ENCODE results near the gene SULF2.

Gene SULF2

DNA sequence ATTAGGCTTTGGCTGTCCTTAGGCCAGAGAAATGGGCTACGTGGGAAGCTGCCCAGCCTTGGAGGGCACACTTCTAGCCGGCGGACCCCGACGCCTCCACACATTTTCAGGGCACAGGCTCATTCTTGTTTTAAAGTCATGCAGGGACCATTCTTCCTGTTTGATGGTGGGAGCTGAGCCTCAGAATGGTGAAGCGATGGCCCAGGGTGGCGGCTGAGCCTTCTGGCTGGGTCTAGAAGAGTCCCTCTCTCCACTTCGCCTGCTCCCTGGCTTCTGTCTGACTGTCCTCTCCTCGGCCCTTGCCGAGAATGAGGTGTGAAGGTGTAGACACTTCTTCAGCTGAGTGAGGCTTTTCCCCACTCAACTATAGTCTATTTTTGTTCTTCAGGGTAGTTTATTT, 114.4 kb downstream of the SULF2 start:
- Histone ChIP-seq H3K4me3 (ENCODE audit: low read length) (no peak overlapping the region), H3K27me3 (ENCODE audit: insufficient read depth, low read length) (no peaks in the 10 kb centered on the region), H3K36me3 (ENCODE audit: insufficient read depth, low read length) (peaks cover 3% of the 10 kb centered on the region; the same call in 1 of the 2 replicates), H3K4me1 (ENCODE audit: insufficient read depth, low read length) (0 out of 2 replicates have a peak, but pooled peaks cover 2% of the 10 kb centered on the region), H3K27ac (ENCODE audit: low read depth, low read length) (no peak overlapping the region), H3K9me3 (ENCODE audit: insufficient read depth, low read depth, low read length) (no peaks in the 10 kb centered on the region), H3K9ac (ENCODE audit: low read depth, low read length) (no peak overlapping the region)
- 96% methylated on average over 7 of the region's 10 CpGs for WGBS

DNA sequence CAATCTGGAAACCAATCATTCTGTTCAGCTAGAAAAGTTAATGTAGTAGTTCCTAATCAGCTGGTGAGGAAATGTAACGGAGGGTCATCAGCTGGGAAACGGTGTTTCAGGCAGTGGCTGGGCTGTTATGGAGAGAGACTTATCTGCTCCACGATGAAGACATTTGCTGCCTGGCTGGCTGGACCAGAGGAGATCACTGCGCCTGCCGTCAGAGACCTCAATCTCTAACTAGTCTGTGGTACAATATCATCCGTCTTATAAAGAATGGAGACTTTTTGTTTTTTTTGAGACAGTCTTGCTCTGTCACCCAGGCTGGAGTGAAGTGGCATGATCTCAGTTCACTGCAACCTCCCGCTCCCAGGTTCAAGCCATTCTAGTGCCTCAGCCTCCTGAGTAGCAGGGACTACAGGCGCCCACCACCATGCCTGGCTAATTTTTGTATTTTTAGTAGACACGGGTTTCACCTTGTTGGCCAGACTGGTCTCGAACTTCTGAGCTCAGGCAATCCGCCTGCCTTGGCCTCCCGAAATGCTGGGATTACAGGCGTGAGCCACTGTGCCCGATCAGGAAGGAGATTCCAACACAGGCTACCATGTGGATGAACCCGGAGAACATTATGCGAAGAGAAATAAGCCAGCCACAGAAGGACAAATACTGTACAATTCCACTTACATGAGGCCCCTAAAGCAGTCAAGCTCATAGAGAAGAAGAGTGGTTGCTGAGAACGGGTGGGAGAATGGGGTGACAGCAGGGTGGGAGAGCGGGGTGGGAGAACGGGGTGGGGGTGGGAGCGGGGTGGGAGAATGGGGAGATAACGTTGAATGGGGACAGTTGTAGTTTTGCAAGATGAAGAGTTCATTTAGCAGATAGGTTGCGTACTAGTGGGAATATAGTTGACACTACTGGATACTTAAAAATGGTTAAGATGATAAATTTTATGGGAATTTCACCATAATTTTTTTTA, 115.1 kb downstream of the SULF2 start:
- peaks cover 8% of the 10 kb centered on the region for H3K36me3 ChIP-seq (ENCODE audit: insufficient read depth, low read length)
- no peak overlapping the region for H3K9ac ChIP-seq (ENCODE audit: low read depth, low read length)
- H3K4me1 ChIP-seq (ENCODE audit: insufficient read depth, low read length) = no peaks in the 10 kb centered on the region
- H3K9me3 ChIP-seq (ENCODE audit: insufficient read depth, low read depth, low read length) = no peaks in the 10 kb centered on the region
- no peak overlapping the region for H3K27ac ChIP-seq (ENCODE audit: low read depth, low read length)
- no peak overlapping the region for H3K4me3 ChIP-seq (ENCODE audit: low read length)
- 95% methylated on average over 19 of the region's 22 CpGs for WGBS
- H3K27me3 ChIP-seq (ENCODE audit: insufficient read depth, low read length) = no peaks in the 10 kb centered on the region

DNA sequence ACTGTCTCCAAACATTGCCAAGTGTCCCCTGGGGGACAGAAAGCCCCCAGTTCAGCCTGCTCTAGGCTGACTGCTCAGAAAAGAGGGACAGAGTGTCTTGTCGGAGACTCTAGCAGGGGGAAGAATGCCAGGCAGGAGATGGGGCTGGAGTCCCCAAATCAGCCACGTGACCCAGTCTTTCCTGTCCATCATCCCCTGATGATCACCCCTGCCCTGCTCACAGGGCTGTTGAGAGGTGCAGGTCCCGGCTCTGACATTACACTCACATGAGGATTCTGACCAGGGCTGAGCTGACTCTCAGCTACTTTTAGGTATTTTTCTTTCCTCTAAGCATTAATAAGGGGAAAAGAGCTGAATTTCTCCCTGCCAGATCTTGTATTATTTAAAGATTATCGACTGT, 115.8 kb downstream of the SULF2 start:
- H3K36me3 ChIP-seq (ENCODE audit: insufficient read depth, low read length) = peaks cover 10% of the 10 kb centered on the region
- H3K27ac ChIP-seq (ENCODE audit: low read depth, low read length) = no peak overlapping the region
- no peak overlapping the region for H3K9ac ChIP-seq (ENCODE audit: low read depth, low read length)
- H3K4me1 ChIP-seq (ENCODE audit: insufficient read depth, low read length) = peaks cover 3% of the 10 kb centered on the region; the same call in 1 of the 2 replicates
- WGBS = 92% methylated on average over 4 of the region's 4 CpGs
- no peak overlapping the region for H3K4me3 ChIP-seq (ENCODE audit: low read length)
- H3K9me3 ChIP-seq (ENCODE audit: insufficient read depth, low read depth, low read length) = no peaks in the 10 kb centered on the region
- H3K27me3 ChIP-seq (ENCODE audit: insufficient read depth, low read length) = no peaks in the 10 kb centered on the region

DNA sequence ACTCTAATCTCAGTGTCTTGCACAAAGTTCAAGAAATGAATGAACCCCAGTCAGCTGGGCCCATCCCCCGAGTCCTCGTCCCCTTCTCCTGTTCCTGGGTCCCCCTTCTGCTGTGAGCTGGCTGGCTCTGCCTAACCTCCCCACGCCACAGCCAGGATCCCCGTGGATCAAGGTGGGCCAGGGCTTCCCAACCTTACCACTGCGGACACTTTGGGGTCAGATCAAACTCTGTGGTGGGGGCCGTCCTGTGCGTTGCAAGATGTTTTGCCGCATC, 116.2 kb downstream of the SULF2 start:
- 94% methylated on average over 8 of the region's 8 CpGs for WGBS
- H3K27ac ChIP-seq (ENCODE audit: low read depth, low read length) = no peak overlapping the region
- H3K9ac ChIP-seq (ENCODE audit: low read depth, low read length) = no peak overlapping the region
- H3K36me3 ChIP-seq (ENCODE audit: insufficient read depth, low read length) = peaks cover 10% of the 10 kb centered on the region
- H3K27me3 ChIP-seq (ENCODE audit: insufficient read depth, low read length) = no peaks in the 10 kb centered on the region
- peaks cover 7% of the 10 kb centered on the region; the same call in 1 of the 2 replicates for H3K4me1 ChIP-seq (ENCODE audit: insufficient read depth, low read length)
- no peak overlapping the region for H3K4me3 ChIP-seq (ENCODE audit: low read length)
- H3K9me3 ChIP-seq (ENCODE audit: insufficient read depth, low read depth, low read length) = no peaks in the 10 kb centered on the region

DNA sequence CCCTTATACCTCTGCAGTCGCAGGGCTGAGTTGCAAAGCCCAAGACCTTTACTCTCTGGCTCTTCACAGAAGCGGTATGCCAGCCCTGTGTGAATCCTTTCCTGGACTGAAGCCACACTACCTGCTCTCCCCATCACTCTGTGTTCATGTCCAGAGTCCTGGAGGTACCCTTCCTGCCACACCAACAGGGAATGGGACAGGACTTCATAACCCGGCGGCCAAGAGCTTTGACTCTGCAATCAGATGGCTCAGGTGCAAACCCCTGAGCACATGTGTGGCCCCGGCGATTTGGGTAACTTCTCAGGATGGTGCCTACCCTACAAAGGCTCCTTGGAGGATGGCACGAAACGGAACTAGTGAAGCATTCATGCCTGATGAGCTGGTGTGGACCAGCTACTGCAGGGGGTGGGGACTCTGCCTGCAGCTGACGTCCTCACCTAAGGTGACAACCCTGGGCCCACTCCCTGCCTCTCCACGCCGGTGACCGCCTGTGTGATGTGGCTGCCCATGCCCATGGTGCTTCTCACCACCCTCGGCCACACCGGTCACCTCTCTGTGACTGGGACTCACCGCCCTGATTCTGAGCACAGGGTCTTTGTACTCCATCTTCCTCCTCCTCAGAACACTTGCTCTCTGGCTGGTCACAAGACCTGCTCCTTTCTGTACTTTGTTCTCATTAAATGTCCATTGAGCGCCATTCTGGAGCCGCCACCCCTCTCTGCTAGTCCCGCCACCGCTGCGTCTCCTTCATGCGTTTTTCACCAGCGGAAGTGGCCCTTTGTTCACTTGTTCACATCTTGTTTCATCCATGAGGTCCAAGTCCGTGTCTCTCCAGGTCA, 116.7 kb downstream of the SULF2 start:
- Histone ChIP-seq H3K9me3 (ENCODE audit: insufficient read depth, low read depth, low read length) (no peaks in the 10 kb centered on the region), H3K4me3 (ENCODE audit: low read length) (no peak overlapping the region), H3K27ac (ENCODE audit: low read depth, low read length) (no peak overlapping the region), H3K36me3 (ENCODE audit: insufficient read depth, low read length) (peaks cover 9% of the 10 kb centered on the region), H3K9ac (ENCODE audit: low read depth, low read length) (no peak overlapping the region), H3K4me1 (ENCODE audit: insufficient read depth, low read length) (peaks cover 9% of the 10 kb centered on the region; the same call in 1 of the 2 replicates), H3K27me3 (ENCODE audit: insufficient read depth, low read length) (no peaks in the 10 kb centered on the region)
- WGBS = 95% methylated on average over 23 of the region's 23 CpGs

DNA sequence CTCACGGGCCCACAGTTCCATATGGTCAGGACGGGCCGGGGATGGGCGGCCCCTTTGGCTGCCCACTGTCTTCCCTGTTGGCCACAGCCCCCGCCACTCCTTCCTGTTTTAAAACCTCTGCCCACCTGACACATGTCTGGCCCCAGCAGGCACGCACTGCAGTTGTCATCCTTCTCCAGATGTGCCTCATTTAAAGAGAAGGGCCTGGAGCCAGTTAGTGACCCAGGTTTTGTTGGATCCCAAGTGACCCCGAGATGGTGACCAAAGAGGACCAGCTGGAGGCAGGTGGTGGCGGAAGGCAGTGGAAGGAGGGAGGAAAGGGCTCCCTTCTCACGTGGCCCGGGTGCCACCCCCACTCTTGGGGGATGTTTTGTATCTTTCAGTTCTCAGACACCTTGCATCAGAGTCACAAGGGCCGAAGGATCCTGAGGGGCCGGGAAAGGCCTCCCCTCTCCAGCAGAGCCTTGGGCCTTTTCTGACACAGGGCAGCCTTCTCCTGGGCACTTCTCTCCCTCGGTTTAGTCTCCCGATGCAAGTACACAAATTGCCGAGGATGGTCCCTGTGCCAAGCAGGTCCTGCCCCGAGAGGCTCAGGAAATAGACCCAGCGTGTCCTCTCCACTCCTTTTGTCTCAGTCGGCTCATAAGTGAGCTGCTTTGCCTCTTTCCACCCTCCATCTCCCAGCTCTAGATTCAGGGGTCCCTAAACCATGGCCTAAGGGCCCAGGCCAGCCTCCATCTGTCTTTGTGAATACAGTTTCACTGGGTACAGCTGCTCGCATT, 117.6 kb downstream of the SULF2 start:
- Histone ChIP-seq H3K9me3 (ENCODE audit: insufficient read depth, low read depth, low read length) (no peaks in the 10 kb centered on the region), H3K27me3 (ENCODE audit: insufficient read depth, low read length) (no peaks in the 10 kb centered on the region), H3K9ac (ENCODE audit: low read depth, low read length) (no peak overlapping the region), H3K36me3 (ENCODE audit: insufficient read depth, low read length) (peaks cover 12% of the 10 kb centered on the region), H3K4me1 (ENCODE audit: insufficient read depth, low read length) (peaks cover 9% of the 10 kb centered on the region; the same call in 1 of the 2 replicates), H3K27ac (ENCODE audit: low read depth, low read length) (no peak overlapping the region), H3K4me3 (ENCODE audit: low read length) (no peak overlapping the region)
- 93% methylated on average over 19 of the region's 19 CpGs for WGBS

DNA sequence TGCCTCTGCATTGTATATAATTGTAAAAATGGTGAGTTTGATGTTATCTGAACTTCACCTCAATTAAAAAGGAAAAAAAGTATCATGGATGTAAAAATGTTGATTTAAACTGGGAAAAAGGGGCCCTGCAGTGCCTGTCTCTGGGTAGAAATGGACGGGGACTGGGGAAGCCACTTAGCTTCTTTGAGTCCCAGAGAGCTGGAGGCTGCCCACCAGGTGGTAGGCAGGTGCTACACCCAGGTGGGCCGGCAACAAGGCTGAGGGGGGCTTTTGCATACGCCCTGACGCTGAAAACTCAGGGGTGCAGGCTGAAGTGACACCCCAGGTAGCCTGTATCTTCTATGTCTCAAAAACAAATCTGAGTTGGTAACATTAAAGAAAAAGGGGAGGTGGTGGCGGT, 118.2 kb downstream of the SULF2 start:
- no peaks in the 10 kb centered on the region for H3K9me3 ChIP-seq (ENCODE audit: insufficient read depth, low read depth, low read length)
- H3K27ac ChIP-seq (ENCODE audit: low read depth, low read length) = no peak overlapping the region
- no peak overlapping the region for H3K4me3 ChIP-seq (ENCODE audit: low read length)
- H3K4me1 ChIP-seq (ENCODE audit: insufficient read depth, low read length) = peaks cover 9% of the 10 kb centered on the region; the same call in 1 of the 2 replicates
- H3K36me3 ChIP-seq (ENCODE audit: insufficient read depth, low read length) = peaks cover 18% of the 10 kb centered on the region
- H3K27me3 ChIP-seq (ENCODE audit: insufficient read depth, low read length) = no peaks in the 10 kb centered on the region
- H3K9ac ChIP-seq (ENCODE audit: low read depth, low read length) = no peak overlapping the region
- 90% methylated on average over 5 of the region's 5 CpGs for WGBS

DNA sequence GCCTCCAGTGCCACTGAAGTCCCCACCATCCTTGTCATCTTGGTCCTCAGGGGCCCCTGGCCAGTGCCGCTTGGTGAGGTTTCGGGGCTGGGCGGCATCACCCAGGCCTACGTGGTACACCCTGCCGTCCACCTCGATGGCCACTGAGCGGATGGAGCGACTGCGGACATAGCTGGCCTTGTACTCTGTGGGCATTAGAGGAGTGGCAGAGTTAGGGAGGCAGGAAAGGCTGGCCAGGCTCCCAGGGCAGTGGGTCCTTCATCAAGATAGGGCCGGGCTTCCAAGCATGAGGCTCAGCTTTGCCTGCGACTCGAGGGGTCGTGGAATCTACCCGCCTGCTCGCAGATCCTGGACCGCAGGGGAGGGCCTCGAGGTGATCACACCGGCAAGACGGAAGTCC, 119.0 kb downstream of the SULF2 start:
- WGBS = 93% methylated on average over 19 of the region's 19 CpGs
- H3K36me3 ChIP-seq (ENCODE audit: insufficient read depth, low read length) = peaks cover 23% of the 10 kb centered on the region
- peaks cover 9% of the 10 kb centered on the region; the same call in 1 of the 2 replicates for H3K4me1 ChIP-seq (ENCODE audit: insufficient read depth, low read length)

DNA sequence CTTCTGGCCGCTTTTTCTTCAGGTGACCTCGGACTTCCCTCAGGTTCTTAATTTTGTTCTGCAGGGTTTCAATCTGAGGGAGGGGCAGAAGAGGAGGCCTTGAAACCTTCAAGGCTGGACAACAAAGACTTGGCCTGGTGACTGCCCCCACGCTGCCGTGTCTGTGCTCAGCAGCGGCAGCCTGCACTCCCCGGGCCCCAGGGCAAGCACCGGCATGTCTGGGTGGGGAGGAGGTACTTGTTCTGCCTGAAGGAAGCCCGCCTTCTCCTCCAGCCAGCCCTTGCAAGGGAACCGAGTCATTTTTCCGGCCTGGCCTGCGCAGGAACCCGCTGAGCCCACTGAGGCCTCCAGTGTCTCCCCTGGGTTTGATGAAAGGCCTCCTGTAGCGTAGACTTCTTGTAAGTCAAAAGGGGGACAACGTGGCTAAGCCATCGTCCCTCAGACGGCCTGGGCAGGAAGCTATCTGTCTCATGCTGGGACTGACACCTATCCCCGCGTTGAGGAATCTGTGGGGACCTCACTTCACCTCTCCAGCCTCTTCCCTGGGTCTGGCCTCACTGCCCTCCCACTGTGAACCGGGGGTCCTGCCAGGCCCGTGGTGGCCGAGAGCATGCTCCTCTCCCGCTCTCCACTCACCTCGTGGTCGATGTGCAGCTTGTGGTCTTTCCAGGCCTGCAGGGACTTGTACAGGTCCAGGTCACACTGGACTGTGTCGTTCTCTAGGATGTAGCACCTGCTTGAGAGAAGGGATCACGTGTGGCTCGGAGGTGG, 119.9 kb downstream of the SULF2 start:
- WGBS = 87% methylated on average over 27 of the region's 27 CpGs
- H3K36me3 ChIP-seq (ENCODE audit: insufficient read depth, low read length) = peaks cover 31% of the 10 kb centered on the region
- no peak overlapping the region for H3K27ac ChIP-seq (ENCODE audit: low read depth, low read length)
- H3K9me3 ChIP-seq (ENCODE audit: insufficient read depth, low read depth, low read length) = no peaks in the 10 kb centered on the region
- H3K4me3 ChIP-seq (ENCODE audit: low read length) = no peak overlapping the region
- no peak overlapping the region for H3K9ac ChIP-seq (ENCODE audit: low read depth, low read length)
- no peaks in the 10 kb centered on the region for H3K27me3 ChIP-seq (ENCODE audit: insufficient read depth, low read length)
- peaks cover 9% of the 10 kb centered on the region; the same call in 1 of the 2 replicates for H3K4me1 ChIP-seq (ENCODE audit: insufficient read depth, low read length)

More for the DNA sequence above, 119.0 kb downstream of the SULF2 start:
- Histone ChIP-seq H3K27ac (ENCODE audit: low read depth, low read length) (no peak overlapping the region), H3K27me3 (ENCODE audit: insufficient read depth, low read length) (no peaks in the 10 kb centered on the region), H3K9ac (ENCODE audit: low read depth, low read length) (no peak overlapping the region), H3K9me3 (ENCODE audit: insufficient read depth, low read depth, low read length) (no peaks in the 10 kb centered on the region), H3K4me3 (ENCODE audit: low read length) (no peak overlapping the region)

DNA sequence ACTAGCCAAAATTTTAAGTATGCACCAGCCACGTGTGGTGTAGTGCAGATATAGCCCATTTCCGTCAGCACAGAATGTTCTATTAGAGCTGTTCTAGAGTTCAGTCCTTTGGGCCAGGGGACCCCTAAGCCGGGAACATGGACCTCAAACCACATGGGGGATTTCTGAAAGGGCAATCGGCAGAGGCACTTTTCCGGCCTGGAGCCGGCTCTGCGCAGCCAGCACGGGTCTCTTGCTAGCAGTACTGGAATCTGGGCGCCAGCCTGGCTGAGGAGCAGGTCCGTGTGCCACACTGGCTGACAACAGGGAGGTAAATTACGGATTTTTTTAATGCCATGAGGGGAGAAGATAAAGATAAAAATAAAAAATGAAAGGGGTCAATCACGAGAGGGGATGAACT, 120.5 kb downstream of the SULF2 start:
- Histone ChIP-seq H3K9ac (ENCODE audit: low read depth, low read length) (no peak overlapping the region), H3K36me3 (ENCODE audit: insufficient read depth, low read length) (peaks cover 37% of the 10 kb centered on the region), H3K4me1 (ENCODE audit: insufficient read depth, low read length) (peaks cover 9% of the 10 kb centered on the region; the same call in 1 of the 2 replicates), H3K9me3 (ENCODE audit: insufficient read depth, low read depth, low read length) (no peaks in the 10 kb centered on the region), H3K27ac (ENCODE audit: low read depth, low read length) (no peak overlapping the region), H3K4me3 (ENCODE audit: low read length) (no peak overlapping the region), H3K27me3 (ENCODE audit: insufficient read depth, low read length) (no peaks in the 10 kb centered on the region)
- WGBS = 91% methylated on average over 12 of the region's 12 CpGs

Data from HUES64 (cell line).